Middle frontal gyrus (tissue), 1 donor: ENCODE data around the gene RABL3.
"Not testable (repeated sequence)": the region's sequence is repeated elsewhere in the genome, so short reads cannot be mapped to it uniquely, and the experiment has no call there.

Experiments
- DNase-seq: peaks from one replicate; pipeline ENCODE4 v3.0.0-alpha.2; 2015; ENCODE audit warnings: low spot score; ENCODE audit errors: extremely low spot score

The RABL3 gene

DNA sequence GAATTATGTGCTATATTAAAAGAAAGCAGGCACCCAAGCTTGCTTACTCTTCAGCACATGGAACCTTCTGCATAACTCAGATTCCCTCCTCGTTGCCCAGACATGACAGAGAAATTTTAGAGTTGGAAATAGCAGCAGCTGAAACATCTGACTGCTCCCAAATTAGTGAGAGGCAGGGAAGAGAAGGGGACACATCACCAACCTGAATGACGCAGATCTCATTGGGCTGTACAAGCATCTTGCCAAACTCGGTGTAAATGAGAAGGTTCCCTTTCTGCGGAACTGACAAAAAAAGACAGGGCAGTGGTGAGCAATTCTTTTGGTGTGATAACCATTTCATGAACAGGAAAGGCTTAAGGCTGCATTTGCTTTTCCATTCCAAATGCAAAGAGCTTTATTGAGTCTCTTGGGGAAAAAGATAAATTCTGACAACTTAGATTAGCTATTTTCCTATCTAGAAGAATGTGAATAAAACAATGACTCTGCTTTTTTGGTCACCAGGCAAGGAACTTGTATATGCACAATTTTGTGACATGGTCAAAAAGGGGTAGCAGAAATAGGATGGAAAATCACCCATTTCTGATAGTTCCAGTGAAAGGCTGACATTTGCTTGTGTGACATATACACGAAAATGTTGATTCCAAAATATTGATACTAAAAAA, 95.4 kb downstream of the RABL3 start:
- DNase-seq: peak; percentile 70

DNA sequence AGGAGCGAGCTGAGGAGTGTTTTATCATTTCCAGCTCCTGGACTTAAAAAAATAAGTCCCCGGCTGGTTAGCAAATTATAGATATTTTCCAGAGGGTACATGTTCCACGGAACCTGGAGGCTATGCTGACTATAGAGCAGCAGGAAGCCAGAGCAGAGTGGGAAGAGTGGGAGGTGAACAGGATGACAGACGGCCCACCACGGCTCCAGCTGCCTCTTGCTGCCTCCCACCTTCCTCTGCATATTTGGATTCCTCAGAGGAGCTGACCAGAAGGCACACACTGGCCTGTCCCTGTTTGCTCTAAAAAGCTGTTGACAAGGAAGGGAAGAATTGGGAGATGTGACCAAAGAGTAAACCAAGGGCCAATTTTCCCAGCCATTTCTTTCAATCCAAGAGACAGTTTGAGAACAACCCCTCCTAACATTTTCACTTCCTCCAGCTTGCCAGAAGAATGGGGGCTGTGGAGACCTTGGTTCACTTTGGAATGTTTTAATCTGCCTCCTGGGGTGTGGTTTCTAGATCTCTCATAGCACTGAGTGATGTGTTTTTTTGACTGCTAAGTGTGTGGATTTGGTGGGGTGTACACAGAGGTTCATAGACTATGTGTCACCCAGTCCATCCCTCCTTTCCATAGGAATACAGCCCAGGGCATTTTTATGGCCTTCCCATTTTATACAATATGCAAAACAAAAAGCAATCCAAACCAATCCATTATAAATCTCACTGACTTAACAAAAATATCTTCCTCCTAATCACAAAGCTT, 97.1 kb downstream of the RABL3 start:
- peak; percentile 50 for DNase-seq

DNA sequence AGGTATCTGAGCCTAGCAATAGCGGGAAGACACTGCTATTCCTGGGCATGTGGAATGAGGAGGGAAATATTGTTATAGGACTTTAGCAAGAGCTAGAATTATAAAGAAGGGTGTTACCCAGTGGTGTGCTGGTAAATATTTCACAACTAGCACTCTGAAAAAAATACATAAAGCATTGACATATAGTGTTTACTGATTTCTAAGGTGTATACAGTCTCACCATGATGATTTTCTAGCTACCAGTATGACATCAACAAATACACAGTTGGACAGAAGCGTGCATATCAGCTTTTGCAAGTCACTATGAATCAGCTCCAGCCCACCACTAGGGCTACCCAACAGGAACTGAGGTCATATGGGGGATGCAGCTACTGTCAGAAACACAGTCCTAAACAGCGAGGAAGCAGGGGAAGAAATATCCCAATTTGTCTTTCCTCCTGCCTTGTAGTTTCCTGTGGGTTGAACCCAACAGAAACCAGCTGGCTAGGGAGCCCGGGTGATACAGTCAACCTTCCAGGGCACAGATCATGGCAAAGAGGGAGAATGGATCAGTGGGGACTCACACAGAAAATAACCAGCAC, 99.9 kb downstream of the RABL3 start:
- DNase-seq: no peak

DNA sequence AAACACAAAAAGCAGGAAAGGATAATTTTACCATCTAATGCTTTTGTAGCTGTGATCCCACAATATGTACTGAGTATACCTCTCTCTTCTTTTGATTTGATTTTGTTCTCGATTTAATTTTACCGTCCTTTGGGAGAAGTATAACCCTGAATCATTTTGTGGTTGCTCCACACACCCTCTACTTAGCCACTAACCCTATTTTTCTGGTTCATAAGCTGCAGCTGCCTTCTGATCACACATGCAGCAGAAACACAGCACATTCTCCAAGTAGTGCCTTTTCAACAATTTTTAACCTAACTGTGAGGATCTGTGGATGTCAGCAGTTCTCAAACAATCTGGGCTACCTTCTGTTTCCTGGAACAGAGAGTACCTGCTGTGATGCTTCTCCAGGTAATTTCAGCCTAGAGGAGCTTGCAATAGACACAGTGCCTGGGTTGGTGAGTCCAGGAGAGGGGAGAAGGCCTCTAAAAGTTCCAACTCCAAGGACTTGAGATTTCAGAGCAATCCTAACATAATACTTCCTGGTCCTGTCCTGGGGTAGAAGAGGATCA, 100.5 kb downstream of the RABL3 start:
- DNase-seq: no peak

DNA sequence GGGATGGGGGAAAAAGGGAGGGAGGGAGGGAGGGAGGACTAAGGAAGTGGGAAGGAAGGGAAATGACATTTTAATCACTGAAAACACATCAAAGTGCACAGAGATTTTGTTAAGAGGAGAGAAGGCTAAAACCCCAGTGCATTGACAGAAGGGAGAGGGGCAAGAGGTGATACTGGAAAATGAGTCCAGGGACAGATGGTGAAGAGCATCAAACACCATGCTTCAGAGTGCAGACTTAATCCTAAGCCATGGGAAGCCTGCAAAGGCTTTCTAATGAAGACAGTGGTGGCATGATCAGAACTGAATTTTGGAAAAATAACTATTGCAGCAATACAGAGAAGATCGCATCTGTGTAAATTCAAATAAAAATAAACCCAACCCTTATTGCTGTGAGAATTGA, 102.1 kb downstream of the RABL3 start:
- DNase-seq: no peak

DNA sequence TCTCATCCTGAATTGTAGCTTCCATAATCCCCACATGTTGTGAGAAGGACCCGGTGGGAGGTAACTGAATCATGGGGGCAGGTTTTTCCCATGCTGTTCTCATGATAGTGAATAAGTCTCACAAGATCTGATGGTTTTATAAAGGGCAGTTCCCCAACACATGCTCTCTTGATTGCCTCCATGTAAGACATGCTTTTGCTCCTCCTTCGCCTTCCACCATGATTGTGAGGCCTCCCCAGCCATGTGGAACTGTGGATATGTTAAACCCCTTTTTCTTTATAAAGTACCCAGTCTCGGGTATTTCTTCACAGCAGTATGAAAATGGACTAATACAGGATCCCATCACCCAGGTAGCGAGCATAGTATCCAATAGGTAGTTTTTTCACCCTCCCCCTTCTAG, 103.5 kb downstream of the RABL3 start:
- not testable (repeated sequence) for DNase-seq

DNA sequence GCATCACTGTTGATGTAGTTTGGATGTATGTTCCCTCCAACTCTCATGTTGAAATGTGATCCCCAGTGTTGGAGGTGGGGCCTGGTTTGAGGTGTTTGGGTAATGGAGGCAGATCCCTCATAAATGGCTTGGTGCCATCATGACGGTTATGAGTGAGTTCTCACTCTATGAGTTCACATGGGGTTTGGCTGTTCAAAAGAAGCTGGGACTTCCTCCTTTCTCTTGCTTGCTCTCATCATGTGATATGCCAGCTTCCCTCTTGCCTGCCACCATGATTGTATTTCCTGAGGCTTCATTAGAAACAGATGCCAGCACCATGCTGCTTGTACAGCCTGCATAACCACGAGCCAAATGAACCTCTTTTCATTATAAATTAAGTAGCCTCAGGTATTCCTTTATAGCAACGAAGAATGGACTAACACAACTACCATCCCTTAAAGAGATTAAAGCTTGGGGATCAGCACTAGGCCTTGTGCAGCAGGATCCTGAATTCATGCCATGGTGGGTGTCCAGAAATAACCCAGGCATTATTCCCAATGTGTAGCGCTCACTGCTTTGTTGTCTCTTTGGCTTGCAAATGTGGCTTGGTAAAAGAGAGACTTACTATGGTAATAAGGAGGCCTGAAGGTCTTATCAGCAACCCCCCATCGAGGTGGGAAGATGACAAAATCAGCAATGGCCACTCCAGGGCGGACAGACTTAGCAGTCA, 104.3 kb downstream of the RABL3 start:
- DNase-seq: no peak

DNA sequence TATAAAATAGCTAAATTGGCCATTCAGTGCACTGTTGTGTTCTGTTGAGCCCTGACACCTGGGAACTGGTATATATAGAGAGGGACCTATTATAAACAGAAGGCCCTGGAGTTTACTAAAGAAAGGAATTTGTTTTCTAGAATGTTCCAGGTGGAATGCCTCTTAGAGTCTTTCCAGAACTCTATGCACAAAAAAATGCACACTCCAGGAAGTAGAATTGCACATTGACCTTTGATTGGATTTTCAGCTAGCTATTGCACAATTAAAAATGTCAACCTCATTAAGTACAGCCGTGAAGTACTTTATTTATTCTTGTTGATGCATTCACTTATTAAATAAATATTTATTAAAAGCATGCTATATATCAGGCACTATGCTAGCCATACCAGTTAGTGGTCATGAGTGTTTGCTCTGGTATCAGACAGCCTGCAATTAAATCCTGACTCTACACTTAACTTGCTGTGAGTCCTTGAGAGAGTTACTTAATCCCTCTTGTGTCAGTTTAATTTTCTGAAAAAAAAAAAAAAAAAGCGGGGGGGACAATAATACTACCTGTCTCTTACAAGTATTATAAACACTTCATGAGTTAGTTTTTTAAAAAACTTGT, 105.4 kb downstream of the RABL3 start:
- DNase-seq: no peak
